ENCODE results near the gene PARVB.

Gene PARVB

DNA sequence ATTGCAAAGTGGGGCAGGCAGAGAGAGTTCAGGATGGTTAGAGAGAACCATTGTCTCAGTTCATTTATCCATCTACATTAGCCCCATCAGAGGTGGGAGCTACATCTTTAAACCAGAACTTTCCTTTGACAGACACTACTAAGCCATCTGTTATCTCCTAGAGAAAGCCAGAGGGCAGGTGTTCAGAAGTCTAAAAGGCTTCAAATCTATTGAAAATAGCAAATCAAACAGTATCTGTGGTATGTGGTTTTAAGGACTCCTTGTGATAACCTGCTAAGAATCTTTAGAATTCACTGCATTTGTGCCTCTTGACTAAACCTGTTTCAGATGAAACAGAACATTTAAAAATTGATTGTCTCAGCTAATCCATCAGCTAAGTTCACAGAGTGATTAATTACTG is 112.7 kb downstream of the PARVB start:
- DNase-seq (ENCODE audit: low spot score): no peak

DNA sequence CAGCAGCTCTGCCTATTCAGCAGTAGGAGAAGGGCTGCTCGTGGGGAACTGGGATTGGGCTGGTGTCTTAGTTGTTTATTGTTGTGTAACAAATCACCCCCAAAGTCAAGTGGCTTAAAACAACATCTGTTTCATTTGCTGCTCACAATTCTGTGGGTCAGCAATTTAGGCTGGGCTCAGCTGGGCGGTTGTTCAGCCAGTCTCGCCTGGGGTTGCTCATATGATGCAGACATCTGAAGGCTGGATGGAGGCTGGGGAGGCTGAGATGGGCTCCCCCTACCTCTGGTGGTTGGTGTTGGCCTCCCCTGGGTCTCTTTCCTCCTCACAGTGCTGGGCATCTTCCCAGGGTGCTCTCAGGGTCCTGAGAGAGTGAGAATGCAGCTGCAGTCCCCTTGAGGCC is 113.3 kb downstream of the PARVB start:
- DNase-seq (ENCODE audit: low spot score): no peak

GRCh38 chr22:44139773-44140172 is 115.7 kb downstream of the PARVB start:
- no peak for DNase-seq (ENCODE audit: low spot score)

DNA sequence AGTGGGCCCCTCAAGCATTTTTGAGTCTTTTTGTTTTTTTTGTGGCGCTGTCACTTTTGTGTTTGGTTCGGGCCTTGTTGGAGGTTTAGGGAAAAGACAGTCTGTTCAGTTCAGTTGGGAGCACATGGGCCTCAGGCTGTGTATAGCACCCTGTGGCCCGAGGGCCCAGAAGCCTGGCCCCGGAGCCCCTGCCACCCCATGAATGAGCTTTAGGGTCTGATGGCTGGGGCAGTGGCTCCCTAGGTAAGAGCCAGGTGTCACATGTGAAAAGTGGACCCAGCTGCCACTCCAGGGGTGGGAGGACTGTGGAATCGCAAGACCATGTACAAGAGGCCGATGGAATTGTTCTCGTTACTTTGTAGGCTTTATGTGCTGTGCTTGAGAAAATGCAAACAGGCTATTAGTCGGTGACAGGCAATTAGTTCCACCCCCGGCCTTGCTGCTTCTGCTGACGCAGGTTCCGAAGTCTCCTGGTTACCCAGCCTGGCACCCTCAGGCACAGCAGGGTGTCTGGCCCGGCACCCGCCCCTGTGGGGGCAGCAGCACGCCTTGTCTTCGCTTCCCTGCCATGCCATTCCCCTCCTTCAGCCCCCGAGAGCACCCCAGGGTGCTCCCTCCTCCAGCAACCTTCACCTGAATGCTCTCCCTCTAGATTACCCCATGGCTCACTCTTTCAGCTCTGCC is 118.5 kb downstream of the PARVB start:
- no peak for DNase-seq (ENCODE audit: low spot score)

GRCh38 chr22:44143105-44143474 is 119.0 kb downstream of the PARVB start:
- DNase-seq (ENCODE audit: low spot score): no peak

GRCh38 chr22:44143579-44143978 is 119.5 kb downstream of the PARVB start:
- no peak for DNase-seq (ENCODE audit: low spot score)

GRCh38 chr22:44144046-44144569 is 120.0 kb downstream of the PARVB start:
- no peak for DNase-seq (ENCODE audit: low spot score)

- no peak for DNase-seq (ENCODE audit: low spot score)
These were observed 121.4 kb downstream of the PARVB start for GRCh38 chr22:44145544-44145943.

DNA sequence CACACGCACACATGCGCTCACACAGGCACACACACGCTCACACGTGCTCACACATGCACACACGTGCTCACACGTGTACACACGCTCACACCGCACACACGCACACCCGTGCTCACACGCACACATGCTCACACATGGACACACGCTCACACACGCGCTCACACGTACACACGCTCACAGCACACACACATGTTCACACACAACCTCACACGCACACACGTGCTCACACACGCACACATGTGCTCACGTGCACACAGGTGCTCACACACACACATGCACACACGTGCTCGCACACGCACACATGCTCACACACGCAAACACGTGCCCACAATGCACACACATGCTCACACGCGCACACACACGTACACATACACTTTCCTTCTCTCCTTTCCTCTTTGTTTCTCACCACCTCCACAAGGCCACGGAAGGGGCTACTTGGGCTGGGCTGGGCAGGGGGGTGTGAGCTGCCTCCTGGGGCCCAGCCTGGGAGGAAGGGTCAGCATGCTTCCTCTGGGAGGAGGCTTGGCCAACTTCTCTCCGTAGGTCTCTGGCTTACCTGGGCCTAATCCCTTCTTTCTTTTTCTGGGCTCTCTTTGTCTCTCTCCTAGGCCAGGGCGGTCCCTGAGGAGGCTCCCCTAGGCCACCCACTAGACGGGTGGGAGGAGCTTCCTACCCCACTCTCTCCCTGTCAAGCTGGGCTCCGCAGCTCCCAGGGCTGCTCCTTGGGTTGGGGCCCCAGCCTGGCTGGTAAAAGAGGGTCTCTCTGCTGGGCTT is 122.2 kb downstream of the PARVB start:
- no peak for DNase-seq (ENCODE audit: low spot score)

- DNase-seq (ENCODE audit: low spot score): no peak
These were observed 123.0 kb downstream of the PARVB start for GRCh38 chr22:44147008-44147645.

GRCh38 chr22:44147821-44148574 is 123.9 kb downstream of the PARVB start:
- peak; percentile 30 for DNase-seq (ENCODE audit: low spot score)

DNA sequence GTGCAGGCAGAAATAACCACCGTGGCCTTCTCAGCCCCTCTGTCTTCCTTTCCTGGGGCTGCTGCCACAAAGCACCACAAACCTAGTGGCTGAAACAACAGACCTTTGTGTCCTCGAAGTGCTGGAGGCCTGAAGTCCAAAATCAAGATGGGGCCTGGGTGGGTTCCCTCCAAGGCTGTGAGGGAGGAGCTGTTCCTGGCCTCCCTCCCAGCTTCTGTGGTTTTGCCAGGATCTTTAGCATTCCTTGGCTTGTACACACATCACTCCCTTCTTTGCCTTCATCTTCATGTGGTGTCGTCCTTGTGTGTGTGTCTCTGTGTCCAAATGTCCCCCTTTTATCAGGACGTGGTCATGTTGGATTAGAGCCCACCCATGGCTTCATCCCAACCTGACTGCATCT is 127.6 kb downstream of the PARVB start:
- peak; percentile 90 for DNase-seq (ENCODE audit: low spot score)

DNA sequence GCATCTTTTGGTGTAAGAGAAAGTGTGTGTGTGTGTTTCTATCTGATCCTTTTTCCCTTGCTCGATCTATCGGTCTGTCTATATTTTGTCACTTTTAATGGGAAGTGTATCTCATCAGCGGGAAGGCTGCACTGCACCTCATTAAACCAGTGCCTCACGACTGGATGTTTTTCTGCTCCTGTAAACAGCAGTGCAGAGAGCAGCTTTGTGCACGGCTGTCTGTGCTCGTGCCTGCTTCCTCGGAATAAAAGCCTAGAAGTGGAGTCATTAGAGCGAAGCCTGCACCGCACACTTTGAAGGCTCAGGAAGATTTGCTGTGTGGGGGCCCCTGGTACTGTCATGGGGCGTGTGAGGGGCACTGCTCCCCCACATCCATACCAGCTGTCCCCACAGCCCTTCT is 129.6 kb downstream of the PARVB start:
- no peak for DNase-seq (ENCODE audit: low spot score)

DNA sequence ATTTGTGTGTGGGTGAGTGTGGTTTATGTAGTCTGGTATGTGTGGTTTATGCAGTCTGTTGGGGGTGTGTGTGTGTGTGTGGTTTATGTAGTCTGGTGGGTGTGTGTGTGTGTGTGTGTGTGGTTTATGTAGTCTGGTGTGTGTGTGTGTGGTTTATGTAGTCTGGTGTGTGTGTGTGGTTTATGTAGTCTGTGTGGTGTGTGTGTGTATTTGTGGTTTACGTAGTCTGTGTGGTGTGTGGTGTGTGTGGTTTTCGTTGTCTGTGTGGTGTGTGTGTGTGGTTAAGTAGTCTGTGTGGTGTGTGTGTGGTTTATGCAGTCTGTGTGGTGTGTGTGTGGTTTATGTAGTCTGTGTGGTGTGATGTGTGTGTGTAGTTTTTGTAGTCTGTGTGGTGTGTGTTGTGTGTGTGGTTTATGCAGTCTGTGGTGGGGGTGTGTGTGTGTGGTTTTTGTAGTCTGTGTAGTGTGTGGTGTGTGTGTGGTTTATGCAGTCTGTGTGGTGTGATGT is 130.4 kb downstream of the PARVB start:
- DNase-seq (ENCODE audit: low spot score): no peak

DNA sequence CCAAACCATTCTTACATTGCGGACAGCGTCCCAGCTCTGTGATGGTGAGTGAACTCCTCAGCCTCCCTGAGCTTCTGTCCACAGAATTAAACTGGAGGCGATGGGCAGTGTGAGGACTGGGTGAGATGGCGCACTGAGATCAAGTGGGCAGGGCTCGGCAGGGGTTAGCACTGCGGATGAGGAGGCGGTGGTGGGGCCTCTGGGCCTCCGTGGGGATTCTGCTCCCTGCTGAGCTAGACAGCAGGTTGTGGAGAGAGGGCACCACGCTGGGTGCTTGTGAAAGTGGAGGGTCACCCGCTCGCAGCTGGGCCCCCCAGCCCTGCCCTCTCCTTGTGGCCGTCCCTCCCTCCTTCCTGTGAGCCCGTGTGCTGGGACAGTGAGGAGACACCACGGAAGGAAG is 131.0 kb downstream of the PARVB start:
- DNase-seq (ENCODE audit: low spot score): no peak

DNA sequence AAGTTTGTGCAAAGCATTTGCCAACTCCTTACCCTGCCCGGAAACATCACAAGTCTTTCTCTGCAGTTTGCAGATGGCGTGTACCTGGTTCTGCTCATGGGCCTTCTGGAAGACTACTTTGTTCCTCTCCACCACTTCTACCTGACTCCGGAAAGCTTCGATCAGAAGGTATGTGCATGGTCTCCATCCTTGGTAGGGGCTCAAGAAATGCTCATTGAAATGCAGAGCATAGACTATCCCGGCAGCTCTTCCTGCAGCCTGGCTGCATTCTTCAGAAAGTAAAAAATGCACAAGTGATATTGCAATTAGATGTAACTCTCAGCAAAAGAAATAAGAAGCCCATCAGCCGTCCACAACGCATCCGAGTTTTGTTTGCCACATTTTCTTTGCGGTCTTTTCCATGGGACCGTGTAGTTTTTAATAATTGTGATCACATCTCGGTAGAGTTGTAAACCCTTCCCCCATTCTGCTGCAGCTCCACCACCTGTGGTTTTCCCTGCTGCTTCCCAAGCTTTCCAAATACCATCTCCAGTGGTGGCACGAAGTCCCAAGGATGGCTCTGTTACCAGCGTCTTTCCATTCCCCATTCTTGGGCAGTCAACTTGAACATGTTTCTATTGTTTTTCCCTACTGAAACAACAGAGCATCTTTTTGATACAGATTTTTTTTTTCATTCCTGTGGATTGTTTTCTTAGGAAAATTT is 134.0 kb downstream of the PARVB start:
- DNase-seq (ENCODE audit: low spot score): no peak

- no peak for DNase-seq (ENCODE audit: low spot score)
These were observed 134.7 kb downstream of the PARVB start for GRCh38 chr22:44158816-44159215.

DNA sequence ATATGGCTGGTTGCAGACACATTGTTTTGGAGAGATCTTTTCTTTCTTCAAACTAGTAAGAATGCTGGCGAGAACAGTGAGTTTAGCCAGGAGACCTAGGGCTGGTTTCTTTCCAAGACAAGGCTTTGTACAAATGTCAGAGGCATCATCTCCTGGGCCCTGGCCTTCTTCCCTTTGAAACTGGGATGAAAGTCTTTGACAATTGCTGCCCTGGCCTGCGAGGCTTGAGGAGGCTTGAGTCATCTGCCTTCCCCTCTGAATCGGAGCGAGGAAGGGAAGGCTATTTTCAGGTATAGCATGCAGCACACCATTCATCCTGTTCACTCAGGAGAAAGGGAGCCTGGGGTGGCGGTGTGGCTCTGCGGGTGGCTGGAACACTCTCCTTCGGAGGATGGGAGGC is 135.1 kb downstream of the PARVB start:
- no peak for DNase-seq (ENCODE audit: low spot score)

- DNase-seq (ENCODE audit: low spot score): no peak
These were observed 135.7 kb downstream of the PARVB start for GRCh38 chr22:44159811-44160210.

- no peak for DNase-seq (ENCODE audit: low spot score)
These were observed 136.3 kb downstream of the PARVB start for GRCh38 chr22:44160421-44160820.

GRCh38 chr22:44161673-44162072 is 137.6 kb downstream of the PARVB start:
- no peak for DNase-seq (ENCODE audit: low spot score)

DNA sequence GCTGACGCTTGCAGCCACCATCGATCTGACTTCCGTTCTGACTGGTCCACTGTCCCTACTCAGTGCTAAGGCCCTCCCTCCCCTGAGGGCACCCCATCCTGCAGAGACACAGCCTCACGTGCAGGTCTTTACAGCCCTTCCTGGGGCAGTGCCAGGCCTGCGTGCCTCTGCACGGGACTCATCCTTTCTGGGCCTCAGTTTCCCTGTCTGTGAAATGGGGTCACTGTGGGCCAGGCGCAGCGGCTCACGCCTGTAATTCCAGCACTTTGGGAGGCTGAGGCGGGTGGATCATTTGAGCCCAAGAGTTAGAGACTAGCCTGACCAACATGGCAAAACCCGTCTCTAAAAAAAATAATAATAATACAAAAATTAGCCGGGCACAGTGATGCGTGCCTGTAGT is 138.9 kb downstream of the PARVB start:
- no peak for DNase-seq (ENCODE audit: low spot score)

Data from GM03348 (cell line).